ENCODE data around the gene TRIL.

TRIL gene

DNA sequence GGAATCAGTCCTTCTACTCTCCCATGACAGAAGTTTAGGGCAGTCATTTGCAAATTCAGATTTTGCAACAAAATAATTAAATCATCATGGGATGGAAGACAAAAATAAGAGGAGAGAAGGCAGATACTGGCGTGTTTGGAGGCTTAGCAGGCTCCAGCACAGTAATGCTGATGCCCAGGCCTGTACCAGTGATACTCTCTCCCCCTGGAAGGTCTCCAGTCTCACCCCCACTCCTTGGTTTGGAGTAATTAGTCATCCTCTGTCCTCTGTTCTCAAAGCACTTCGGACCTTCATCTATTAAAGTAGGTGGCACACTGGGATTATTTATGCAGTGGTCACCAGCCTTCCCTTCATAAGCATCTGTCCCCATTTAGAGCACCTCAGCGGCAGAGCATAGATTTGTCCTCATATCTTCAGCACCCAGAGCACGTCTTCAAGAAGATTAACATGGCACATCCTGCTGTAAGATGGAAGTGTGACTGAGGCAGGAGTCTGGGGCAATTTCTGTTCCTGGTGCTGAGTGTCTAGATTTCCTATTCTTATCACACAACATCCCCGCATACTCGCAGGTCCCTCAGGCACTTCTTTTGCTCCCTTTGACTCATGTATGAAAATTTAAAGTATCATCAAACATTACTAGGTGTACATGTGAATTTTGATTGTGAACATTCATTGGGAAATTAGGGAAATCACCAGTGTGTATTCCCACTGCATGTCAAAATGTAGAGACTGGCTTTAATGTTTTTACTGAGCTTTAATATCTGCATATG lies 31.3 kb upstream of the TRIL start:
- DNase-seq (ENCODE audit: low read depth), result no peak
- TF ChIP-seq CTCF (conservative IDR thresholded peaks at IDR 0.05; ENCODE audit: low read length), result no peak
- H3K4me3 ChIP-seq (ENCODE audit: low read length), result no peak overlapping the region

DNA sequence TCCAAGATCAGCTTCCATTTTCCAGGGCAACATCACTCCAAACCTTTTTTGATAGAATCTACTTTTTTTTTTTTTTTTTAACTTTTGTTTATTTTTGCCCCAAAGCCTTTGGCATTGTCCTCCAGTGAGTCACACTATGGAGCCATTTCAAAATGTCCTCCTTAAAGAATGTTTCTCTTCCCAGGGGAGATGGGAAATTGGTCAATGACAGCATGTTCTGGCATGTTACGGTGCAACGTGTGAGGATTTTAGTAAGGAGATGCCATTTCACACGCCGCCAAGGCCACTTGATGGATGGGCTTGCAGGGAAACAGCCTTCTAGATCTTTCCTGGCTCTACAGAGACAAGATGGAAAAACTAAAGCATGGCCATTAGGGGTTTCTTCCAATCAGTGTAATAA lies 30.7 kb upstream of the TRIL start:
- H3K4me3 ChIP-seq (ENCODE audit: low read length), result no peak overlapping the region
- TF ChIP-seq CTCF (conservative IDR thresholded peaks at IDR 0.05; ENCODE audit: low read length), result no peak
- peak; percentile 99 for DNase-seq (ENCODE audit: low read depth)

- no peak overlapping the region for H3K4me3 ChIP-seq (ENCODE audit: low read length)
- TF ChIP-seq CTCF (conservative IDR thresholded peaks at IDR 0.05; ENCODE audit: low read length), result no peak
- peak; percentile 73 for DNase-seq (ENCODE audit: low read depth)
Observed at GRCh38 chr7:28988091-28988490, 30.0 kb upstream of the TRIL start.

DNA sequence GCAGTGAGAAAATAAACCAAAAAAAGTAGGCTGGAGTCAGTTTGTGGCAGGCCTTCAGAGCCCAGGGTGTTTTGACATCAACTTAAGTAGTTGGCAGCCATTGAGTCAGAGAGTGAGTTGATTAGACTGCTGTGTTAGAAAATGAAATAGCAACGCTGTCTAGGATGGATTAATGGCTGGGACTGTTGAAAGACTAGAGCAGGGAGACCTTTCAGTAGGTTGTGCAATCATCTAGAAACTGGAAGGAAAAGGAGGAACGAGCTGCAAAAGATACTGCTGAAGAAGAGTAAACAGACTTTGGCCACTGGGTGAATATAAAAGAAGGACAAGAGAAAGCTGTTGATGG lies 28.6 kb upstream of the TRIL start:
- no peak overlapping the region for H3K4me3 ChIP-seq (ENCODE audit: low read length)
- TF ChIP-seq CTCF (conservative IDR thresholded peaks at IDR 0.05; ENCODE audit: low read length), result no peak
- peak; percentile 92 for DNase-seq (ENCODE audit: low read depth)

DNA sequence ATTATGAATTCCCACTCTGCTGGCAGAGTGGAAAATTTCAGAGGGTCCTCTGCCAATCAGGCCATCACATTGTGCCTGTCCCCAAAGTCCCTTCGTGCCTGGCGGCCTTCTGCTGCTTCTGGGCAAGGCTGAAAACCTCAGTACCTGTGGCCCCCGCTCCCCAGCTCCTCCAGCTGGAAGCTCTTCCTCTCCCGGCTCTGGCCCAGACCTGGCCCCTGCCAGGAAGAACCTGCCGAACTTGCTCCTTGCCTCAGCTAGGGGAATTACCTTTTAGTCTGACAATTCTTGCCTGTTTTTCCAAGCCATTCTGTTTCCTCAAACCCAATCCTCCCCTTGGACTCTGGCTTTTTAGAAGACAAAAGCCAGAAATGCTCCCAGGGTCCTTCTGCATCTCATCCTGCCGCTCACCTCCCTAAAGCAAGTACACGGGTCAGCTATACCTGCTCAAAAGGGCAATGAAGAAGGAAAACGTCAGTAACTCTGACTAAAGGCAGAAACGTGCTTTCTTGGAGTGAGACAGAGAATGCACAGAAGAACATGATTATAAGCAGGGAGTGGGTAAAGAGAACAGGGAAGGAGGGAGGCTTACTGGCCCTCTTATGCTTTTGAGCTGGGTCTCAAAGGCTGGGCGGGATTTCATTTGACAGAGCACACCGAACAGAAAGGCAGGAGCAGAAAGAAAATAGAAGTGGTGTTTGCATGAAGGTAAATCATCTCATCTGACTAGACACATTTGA lies 28.1 kb upstream of the TRIL start:
- no peak for TF ChIP-seq CTCF (conservative IDR thresholded peaks at IDR 0.05; ENCODE audit: low read length)
- no peak overlapping the region for H3K4me3 ChIP-seq (ENCODE audit: low read length)
- DNase-seq (ENCODE audit: low read depth), result no peak

DNA sequence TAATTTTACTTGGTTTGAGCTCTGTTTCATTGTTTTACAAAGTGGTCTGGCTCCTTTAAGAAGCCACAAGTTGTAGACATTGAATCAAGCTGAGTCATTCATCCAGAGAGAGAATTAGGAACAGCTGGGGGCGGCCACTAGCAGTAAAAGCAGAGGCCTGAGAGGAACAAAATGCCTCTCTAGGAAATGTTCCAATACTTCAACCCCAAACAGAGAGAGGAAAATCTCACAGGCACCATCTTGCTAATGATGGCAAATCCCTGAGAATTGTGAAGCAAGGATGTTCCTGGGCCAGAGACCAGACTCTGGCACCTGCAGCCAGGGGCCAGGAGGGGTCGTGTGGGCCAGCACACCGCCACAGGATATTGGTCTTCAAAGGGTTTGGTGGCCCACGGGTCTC lies 26.5 kb upstream of the TRIL start:
- no peak overlapping the region for H3K4me3 ChIP-seq (ENCODE audit: low read length)
- TF ChIP-seq CTCF (conservative IDR thresholded peaks at IDR 0.05; ENCODE audit: low read length), result no peak
- peak; percentile 93 for DNase-seq (ENCODE audit: low read depth)

DNA sequence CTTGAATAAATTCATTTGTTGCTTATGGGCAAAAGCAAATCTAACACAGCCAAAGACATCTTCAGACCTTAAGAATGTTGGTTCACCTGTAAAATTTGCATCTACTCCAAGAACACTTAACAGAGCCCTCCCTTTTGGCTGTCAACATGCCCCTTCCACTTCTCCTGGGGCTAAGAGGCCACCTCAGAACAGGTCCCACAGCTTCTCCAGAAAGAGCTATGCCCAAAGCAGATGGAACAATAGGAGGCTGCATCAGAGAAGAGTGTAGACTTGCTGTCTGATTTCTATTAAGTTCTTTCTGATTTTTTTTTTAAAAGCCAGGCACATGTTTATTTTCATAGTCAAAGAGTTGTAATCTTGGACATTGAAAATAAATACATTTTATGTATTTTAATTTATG lies 26.1 kb upstream of the TRIL start:
- TF ChIP-seq CTCF (conservative IDR thresholded peaks at IDR 0.05; ENCODE audit: low read length), result no peak

More for the DNA sequence above, 26.1 kb upstream of the TRIL start:
- no peak for DNase-seq (ENCODE audit: low read depth)
- H3K4me3 ChIP-seq (ENCODE audit: low read length), result no peak overlapping the region
